ENCODE data around the gene RNF5.

Gene RNF5

GRCh38 chr6:32152769-32153563 lies 25.2 kb upstream of the RNF5 start:
- peak; percentile 54 for DNase-seq

GRCh38 chr6:32153564-32154513 lies 24.4 kb upstream of the RNF5 start, which contains the start of gene PPT2:
Gene PPT2, plus strand, starts transcription at chr6:32154141. Its CDS starts 454 bp downstream, at chr6:32154595.
- peak; percentile 96 for DNase-seq

GRCh38 chr6:32154514-32155161 lies 23.6 kb upstream of the RNF5 start:
- peak; percentile 69 for DNase-seq

GRCh38 chr6:32156891-32157290 lies 21.3 kb upstream of the RNF5 start:
- no peak for DNase-seq

GRCh38 chr6:32158052-32158451 lies 20.2 kb upstream of the RNF5 start:
- no peak for DNase-seq

- DNase-seq: no peak
Observed at GRCh38 chr6:32163559-32164258, 14.5 kb upstream of the RNF5 start.

- DNase-seq: no peak
Observed at GRCh38 chr6:32164295-32164694, 13.9 kb upstream of the RNF5 start, which contains the start of gene EGFL8. Gene EGFL8, plus strand, starts transcription at chr6:32164595. Its CDS starts 1,571 bp downstream, at chr6:32166166.

- no peak for DNase-seq
Observed at GRCh38 chr6:32166411-32167061, 11.7 kb upstream of the RNF5 start.

- no peak for DNase-seq
Observed at GRCh38 chr6:32167154-32167760, 10.9 kb upstream of the RNF5 start.

- DNase-seq: no peak
Observed at GRCh38 chr6:32167761-32168262, 10.4 kb upstream of the RNF5 start.

GRCh38 chr6:32168350-32168749 lies 9.9 kb upstream of the RNF5 start:
- DNase-seq: no peak

GRCh38 chr6:32168807-32169591 lies 9.2 kb upstream of the RNF5 start:
- DNase-seq: peak; percentile 66

GRCh38 chr6:32170294-32170693 lies 7.9 kb upstream of the RNF5 start:
- DNase-seq: no peak

- DNase-seq: no peak
Observed at GRCh38 chr6:32171234-32171633, 7.0 kb upstream of the RNF5 start.

- no peak for DNase-seq
Observed at GRCh38 chr6:32173051-32173727, 5.0 kb upstream of the RNF5 start.

GRCh38 chr6:32174416-32174815 lies 3.8 kb upstream of the RNF5 start:
- no peak for DNase-seq

- DNase-seq: no peak
Observed at GRCh38 chr6:32175322-32175710, 2.9 kb upstream of the RNF5 start.

GRCh38 chr6:32175711-32176475 lies 2.3 kb upstream of the RNF5 start, which contains the start of gene AGPAT1:
Gene AGPAT1, minus strand, starts transcription at chr6:32176084. Its CDS starts 4,588 bp downstream, at chr6:32171496.
- DNase-seq: peak; percentile 98
